Activated CD4-positive, alpha-beta T cell treated with anti-CD3 and anti-CD28 coated beads, Interleukin-2, Interleukin-6, amounts not matched to agents 100 ng/mL and 50 ng/mL, durations not matched to agents 16 hours and 8 hours (primary cell): ENCODE results near the gene KIF26B.
"Not testable (repeated sequence)": the region's sequence is repeated elsewhere in the genome, so short reads cannot be mapped to it uniquely, and the experiment has no call there.

Source experiments
- DNase-seq: peaks from one replicate; pipeline ENCODE4 v3.0.0-alpha.2; 2020

Gene KIF26B

GRCh38 chr1:245288796-245289195 is 134.0 kb downstream of the KIF26B start:
- no peak for DNase-seq

GRCh38 chr1:245290836-245291235 is 136.1 kb downstream of the KIF26B start:
- no peak for DNase-seq

- DNase-seq: no peak
Measured at GRCh38 chr1:245291351-245291750, 136.6 kb downstream of the KIF26B start.

GRCh38 chr1:245292141-245292540 is 137.4 kb downstream of the KIF26B start:
- no peak for DNase-seq

- DNase-seq: no peak
Measured at GRCh38 chr1:245292553-245292952, 137.8 kb downstream of the KIF26B start.

GRCh38 chr1:245294020-245294419 is 139.2 kb downstream of the KIF26B start:
- no peak for DNase-seq

GRCh38 chr1:245298781-245299180 is 144.0 kb downstream of the KIF26B start:
- no peak for DNase-seq

- no peak for DNase-seq
Measured at GRCh38 chr1:245301162-245301580, 146.4 kb downstream of the KIF26B start.

GRCh38 chr1:245301921-245302320 is 147.1 kb downstream of the KIF26B start:
- no peak for DNase-seq

- no peak for DNase-seq
Measured at GRCh38 chr1:245304698-245305097, 149.9 kb downstream of the KIF26B start.

- DNase-seq: no peak
Measured at GRCh38 chr1:245306020-245306419, 151.2 kb downstream of the KIF26B start.

- DNase-seq: no peak
Measured at GRCh38 chr1:245306628-245307410, 152.0 kb downstream of the KIF26B start.

- no peak for DNase-seq
Measured at GRCh38 chr1:245310571-245311531, 156.1 kb downstream of the KIF26B start.

GRCh38 chr1:245311887-245312536 is 157.2 kb downstream of the KIF26B start:
- no peak for DNase-seq

GRCh38 chr1:245313576-245313975 is 158.8 kb downstream of the KIF26B start:
- no peak for DNase-seq

GRCh38 chr1:245316784-245317183 is 162.0 kb downstream of the KIF26B start:
- DNase-seq: no peak

GRCh38 chr1:245317217-245317616 is 162.4 kb downstream of the KIF26B start:
- DNase-seq: no peak

GRCh38 chr1:245319094-245319493 is 164.3 kb downstream of the KIF26B start:
- DNase-seq: no peak

- DNase-seq: no peak
Measured at GRCh38 chr1:245322673-245323072, 167.9 kb downstream of the KIF26B start.

- not testable (repeated sequence) for DNase-seq
Measured at GRCh38 chr1:245323765-245324164, 169.0 kb downstream of the KIF26B start.

- DNase-seq: no peak
Measured at GRCh38 chr1:245325922-245326795, 171.4 kb downstream of the KIF26B start.

- no peak for DNase-seq
Measured at GRCh38 chr1:245327360-245327759, 172.6 kb downstream of the KIF26B start.
